Activated CD8-positive, alpha-beta T cell treated with anti-CD3 and anti-CD28 coated beads, Interleukin-2, amount 10 ng/mL, durations not matched to agents 7 days and 5 days (primary cell): ENCODE data around the gene ZIM2. TPM values are rescaled to one million over a fixed set of nuclear protein-coding genes. Genes with fewer than 3 reads are reported as not detected.

Experiments used
- total RNA-seq, 2 experiments: library from RNA; stranded (reverse); gene quantifications; one replicate each; pipeline ENCODE4 v1.2.3, GENCODE V29; 2021

Gene ZIM2
- total RNA-seq, 2 experiments from 2014 or later: not detected

Other genes with a start within 250 kb of the ZIM2 start
- 1 to 10 TPM; 6.5 to 7.1 TPM for gene ZNF71, start 245.4 kb downstream of the ZIM2 start, total RNA-seq
- gene SMIM17, start 197.6 kb downstream of the ZIM2 start, total RNA-seq: under 1 TPM in 1 of 2 experiments, not detected in 1; 0.31 TPM
- 1 to 10 TPM; 1.3 to 1.8 TPM for gene ZNF835, start 169.0 kb downstream of the ZIM2 start, total RNA-seq
- gene PEG3, start within 50 bp of the ZIM2 start, total RNA-seq: under 1 TPM in 1 of 2 experiments, not detected in 1; 0.05 TPM